GM19239 (cell line): ENCODE measurements around the gene WSB1.

Experiments used
- DNase-seq: peaks from one replicate; pipeline ENCODE4 v3.0.0; 2011; ENCODE audit warnings: low spot score; ENCODE audit not compliant: insufficient read length
- FAIRE-seq: peaks from 2 replicates; lab custom pipeline; 2011; peaks lifted over from hg19 to GRCh38; lab: Jason Lieb, UNC

Gene WSB1

DNA sequence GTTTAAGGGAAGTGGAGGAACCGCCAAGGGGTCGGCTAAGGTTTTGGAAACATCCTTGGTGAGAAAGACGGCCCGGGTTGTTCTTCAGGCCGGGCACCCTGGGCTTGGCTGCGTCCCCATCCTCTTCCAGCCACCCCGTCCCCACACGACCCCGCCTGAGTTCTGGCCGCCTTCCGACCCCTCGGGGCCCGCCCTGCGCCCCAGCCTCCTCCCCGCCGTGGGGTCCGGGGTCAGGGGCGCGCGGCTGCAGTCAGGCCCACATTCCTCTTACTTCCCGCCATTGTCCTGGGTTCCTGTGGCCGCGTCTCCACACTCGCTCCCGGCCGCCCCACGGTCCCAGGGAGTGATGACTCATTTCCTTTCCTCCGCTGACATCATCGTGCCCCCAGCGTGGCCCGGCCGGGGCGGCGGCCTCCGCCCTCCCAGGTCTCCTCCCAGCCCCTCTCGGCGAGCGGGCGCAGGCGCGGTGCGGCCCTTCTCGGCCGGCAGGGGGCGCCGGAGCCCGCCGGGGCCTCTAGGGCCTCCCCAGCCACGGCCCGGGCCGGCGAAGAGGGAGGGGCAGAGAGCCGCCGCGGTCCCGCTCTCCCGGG is 59.6 kb downstream of the WSB1 start:
- peak; percentile 96 for DNase-seq
- peak; percentile 68 for FAIRE-seq

DNA sequence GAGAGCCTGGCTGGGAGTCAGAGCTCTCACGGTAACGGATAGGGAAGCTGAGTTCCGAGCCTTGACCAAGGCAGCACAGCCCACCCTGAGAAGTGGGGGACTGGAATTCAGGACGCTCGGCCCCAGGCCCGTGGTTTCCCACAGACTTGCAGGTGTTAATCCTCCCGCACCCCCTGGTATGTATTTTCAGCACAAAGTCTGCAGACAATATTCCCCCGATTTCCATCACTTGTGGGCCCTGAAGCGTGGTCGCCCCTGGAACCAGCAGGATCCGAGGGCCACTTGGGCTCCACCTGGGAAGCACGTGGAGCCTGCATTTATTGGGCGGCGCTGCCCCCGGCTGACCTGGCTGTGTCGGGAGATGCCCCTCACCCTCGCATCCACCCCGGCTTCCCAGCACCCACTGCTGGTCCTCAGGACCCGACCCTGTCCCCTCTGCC is 60.2 kb downstream of the WSB1 start:
- DNase-seq (no peak), FAIRE-seq (no peak)

DNA sequence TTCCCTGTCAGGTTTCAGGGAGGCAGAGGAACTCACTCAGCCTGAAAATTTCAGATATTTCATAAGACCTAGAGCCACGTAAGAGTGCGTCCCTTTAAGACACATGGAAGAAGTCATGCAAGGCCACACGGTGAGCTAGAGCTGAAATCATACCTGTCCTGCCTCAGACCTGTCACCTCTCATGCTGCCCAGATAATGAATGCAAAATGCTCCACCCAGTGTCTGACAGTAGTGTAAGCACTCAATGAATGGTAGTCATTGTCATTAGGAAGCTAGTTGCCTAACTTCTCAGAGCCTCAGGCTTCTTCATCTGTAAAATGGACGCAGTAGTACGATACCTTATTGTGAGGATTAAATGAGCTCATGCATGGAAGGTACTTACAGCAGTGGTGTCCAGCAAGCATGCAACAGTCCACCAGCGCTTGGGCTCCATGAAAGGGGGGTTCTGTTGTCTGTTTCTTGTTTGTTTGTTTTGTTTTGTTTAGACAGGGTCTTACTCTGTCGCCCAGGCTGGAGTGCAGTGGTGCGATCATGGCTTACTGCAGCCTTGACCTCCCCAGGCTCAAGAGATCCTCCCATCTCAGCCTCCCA is 60.7 kb downstream of the WSB1 start:
- FAIRE-seq (peak; percentile 70), DNase-seq (no peak)

DNA sequence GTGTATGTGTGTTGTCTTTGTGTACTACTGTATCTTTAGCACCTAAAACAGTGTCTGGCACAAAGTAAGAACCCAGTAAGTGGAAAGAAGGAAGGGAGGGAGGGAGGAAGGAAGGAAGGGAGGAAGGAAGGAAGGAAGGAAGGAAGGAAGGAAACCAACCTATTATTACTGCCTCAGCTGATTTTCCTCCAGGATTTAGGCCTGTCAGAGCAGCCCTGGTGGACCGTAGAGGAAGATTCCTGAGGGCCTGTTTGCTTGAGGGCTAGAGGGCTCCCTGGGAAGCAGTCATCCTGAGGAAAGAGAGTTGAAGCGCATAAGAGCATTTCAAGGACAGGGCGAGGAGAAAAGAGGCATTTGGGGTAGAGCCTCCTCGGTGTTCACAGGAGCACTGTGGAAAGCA is 61.5 kb downstream of the WSB1 start:
- DNase-seq (no peak), FAIRE-seq (no peak)

DNA sequence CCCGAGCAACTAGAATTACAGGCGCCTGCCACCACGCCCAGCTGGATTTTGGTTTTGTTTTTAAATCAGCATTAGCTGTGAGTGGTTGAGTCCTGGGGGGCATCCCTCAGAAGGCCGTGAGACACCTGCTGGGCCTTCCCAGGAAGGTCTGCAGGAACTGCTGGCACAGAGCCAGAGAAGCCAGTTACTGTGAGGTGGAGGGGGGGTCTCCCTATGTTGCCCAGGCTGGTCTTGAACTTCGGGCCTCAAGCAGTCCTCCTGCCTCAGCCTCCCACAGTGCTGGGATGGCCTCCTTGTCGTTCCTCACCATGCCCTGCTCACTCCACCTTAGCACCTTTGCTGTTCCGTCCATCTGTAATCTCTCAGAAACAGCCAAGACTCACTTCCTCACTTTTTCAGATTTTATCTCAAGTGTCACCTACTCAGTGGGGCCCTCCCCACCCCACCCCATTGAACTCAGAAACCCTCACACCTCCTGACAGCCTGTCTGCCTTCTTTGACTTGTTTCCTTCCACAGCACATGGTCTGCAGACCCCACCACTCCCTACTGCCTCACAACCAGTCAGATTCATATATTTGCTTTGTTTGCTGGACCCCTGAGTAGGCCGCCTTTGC is 62.3 kb downstream of the WSB1 start:
- no peak for FAIRE-seq
- no peak for DNase-seq

DNA sequence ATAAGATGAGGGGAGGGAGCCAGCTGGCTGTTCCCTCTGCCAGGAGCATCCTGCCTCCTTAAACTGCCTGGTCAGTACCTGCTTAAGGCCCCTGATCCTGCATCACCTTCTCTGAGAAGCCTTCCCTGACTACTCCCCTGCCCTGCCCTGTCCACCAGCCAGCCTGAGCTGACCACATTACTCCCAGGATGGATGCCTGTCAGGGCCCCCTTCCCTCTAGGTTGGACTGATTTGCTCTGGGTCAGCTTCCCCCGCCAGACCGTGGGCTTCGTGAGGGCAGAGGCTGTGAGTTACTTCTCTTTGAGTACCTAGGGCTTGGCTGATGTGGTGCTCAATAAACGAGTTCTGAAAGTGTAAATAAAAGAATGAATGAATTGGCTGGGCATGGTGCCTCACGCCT is 63.3 kb downstream of the WSB1 start:
- DNase-seq (no peak), FAIRE-seq (no peak)

DNA sequence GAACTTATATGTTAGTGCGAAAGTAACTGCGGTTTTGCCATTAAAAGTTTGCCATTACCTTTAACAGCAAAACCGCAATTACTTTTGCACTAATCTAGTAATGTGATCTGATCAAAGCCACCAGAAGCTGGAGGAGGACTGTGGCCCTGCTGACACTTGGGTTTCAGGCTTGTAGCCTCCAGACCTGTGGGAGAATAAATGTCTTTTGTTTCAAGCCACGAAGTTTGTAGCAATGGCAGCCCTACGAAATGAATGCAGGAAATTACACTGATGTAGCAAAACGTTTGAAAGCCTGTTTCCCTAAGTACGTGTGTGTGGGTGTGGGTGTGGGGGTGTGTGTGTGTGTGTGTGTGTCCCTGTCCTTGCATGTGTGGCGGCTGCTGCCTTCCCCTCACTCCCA is 66.6 kb downstream of the WSB1 start:
- no peak for FAIRE-seq

DNA sequence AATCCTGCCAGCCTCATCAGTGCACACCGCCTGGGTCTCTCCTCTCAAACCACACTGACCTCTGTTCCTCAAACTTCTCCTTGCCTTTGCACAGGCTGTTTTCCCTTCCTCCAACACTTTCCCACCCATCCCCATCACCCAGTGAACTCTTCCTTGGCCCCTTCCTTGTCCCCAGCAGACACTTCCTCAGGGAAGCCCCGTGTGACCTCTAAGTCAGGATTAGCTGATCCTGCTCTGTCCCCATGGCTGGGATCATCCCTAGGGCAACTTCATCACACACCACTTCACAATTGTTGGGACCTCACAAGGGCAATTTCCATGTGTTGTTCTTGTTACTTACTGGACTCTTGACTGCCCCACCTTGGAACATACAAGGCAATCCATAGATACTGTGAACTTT is 67.8 kb downstream of the WSB1 start:
- FAIRE-seq (no peak), DNase-seq (no peak)

More for the DNA sequence above, 66.6 kb downstream of the WSB1 start:
- no peak for DNase-seq

DNA sequence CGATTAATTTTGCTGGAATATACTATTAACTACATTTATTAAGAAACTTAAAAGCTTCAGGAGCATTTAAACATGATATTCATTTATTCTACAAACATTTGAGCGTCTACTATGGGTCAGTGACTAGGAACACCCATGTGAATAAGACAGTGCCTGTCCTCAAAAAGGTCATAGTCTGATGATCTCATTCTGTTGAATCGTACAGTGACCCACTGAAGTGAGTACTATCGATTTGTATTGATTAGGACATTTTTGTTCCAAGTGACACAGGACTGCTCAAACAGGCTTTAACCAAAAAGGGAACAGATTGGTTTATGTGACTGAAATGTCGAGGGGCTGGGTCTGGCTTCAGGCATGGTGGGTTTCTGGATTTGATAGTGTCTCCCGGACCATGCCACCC is 68.6 kb downstream of the WSB1 start:
- FAIRE-seq (no peak), DNase-seq (no peak)

DNA sequence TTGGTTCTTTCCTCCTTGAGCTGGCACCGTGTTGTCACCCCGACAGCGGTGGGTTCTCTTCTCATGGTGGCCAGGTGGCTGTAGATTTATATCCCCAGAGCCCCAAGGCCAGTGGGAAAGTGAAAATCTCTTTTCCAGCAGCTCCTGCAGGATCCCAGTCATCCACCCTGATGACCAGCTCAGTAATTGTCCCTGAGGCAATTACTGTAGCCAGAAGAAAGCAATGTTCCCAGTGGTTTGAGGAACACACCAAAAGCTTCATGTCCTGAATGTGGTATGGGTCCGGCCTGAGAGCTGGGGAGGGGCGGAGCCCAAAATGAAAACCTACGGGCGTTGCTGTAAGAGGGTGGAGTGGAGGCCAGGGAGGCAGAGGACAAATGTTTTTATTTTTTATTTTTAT is 69.0 kb downstream of the WSB1 start:
- no peak for FAIRE-seq

DNA sequence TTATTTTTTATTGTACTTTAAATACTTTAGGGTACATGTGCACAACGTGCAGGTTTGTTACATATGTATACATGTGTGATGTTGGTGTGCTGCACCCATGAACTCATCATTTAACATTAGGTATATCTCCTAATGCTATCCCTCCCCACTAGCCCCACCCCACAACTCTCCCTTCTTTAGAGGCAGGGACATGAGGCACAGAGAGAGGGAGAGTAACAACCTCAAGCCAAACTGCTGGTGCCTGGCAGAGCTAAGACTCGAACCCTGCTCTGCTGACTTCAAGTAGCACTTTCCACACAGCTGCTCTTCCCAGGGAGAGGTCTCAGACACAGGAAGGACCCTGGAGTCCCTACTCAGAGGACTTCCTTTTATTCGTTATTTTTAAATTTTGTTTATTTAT is 69.4 kb downstream of the WSB1 start:
- DNase-seq = no peak
- no peak for FAIRE-seq

More for the DNA sequence above, 69.0 kb downstream of the WSB1 start:
- no peak for DNase-seq
